Inflammatory macrophage treated with lipopolysaccharide for 4 hours (primary cell): ENCODE results near the gene PPP1R13L.
"Not testable (repeated sequence)": the region's sequence is repeated elsewhere in the genome, so short reads cannot be mapped to it uniquely, and the experiment has no call there.

Source experiments
- DNase-seq: peaks from one replicate; pipeline ENCODE4 v3.0.0-alpha.2; 2020

The PPP1R13L gene

DNA sequence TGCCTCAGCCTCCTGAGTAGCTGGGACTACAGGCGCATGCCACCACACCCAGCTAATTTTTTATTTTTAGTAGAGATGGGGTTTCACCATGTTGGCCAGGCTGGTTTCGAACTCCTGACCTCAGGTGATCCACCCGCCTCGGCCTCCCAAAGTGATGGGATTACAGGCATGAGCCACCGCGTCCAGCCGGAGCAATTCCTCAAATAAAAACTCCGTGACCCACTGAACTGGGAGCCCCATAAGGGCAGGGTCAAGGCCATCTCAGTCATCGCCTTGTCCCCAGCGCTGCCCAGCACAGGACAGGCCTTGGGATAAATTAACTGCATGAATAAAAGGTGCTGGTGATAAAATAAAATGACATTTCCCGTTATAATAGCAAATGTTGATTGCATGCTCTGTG, 25.0 kb upstream of the PPP1R13L start:
- DNase-seq: not testable (repeated sequence)

DNA sequence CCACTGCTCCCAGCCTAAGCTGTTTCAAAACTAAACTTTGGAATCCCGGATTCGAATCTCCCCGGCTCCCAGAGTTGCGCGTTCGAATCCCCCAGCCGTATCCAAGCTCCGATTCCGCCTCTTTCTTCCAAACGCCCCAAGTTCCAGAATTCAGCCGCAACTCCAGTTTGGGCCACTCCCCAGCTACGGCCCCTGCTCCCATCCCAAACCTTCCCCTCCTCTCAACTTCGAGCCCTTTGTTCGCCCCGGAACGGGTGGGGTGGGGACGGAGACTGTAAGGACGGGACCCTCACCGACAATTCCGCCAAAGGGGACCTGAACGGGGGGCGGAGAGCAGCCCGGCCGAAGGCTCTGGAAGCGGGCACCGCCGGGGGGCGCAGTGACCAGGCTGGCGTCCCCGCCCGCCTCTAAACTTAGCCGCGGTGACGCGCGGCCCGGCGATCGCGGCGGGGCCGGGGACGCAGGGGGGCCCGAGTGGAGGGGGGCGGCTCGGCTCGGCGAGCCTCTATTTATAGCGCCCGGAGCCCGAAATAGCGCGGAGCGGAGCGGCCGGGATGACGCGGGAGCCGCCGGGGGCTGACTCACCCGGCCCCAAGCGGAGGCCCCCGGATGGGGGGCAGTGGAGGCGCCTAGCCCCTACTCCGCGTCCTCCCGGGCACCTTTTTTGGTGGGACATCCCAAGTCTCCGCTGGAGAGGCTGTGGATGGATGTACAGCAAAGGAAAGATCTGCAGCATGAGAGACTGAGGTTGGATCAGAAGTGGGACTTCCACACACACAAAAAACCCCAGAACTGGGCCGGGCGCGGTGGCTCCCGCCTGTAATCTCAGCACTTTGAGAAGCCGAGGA, 23.7 kb upstream of the PPP1R13L start:
- DNase-seq: no peak

DNA sequence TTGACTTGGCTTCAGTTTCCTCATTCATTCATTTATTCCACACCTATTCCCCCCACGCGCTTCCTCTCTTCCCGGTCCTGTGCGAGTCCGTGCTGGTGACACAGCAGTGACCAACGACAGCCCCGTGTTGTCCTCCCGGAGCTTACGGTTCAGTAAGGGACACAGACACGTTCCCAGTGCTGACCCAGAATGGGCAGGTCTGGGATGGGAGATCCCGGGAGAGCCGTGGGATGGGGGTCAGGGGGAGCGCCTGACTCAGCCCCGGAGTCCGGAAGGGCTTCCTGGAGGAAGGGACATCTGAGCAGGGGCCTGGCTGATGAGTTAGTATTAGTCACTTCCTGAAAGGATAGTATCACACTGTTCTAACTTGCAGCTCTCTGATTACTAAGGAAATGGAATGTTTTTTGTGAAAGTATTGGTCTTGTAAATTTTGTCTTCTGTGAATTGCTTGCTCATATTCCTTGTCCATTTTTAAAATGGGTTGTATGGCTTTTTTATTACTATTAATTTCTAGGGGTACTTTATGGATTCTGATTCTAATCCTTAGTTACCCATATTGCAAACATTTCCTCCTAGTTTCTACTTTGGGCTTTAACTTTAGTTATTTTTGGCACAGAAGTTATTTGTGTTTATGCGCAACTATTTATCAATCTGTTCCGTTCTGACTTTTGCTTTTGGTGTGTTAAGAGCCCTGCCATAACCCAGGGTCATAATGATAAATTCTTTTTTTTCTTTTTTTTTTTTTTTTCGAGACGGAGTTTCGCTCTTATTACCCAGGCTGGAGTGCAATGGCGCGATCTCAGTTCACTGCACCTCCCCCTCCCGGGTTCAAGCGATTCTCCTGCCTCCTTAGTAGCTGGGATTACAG, 19.6 kb upstream of the PPP1R13L start:
- DNase-seq: peak; percentile 93

DNA sequence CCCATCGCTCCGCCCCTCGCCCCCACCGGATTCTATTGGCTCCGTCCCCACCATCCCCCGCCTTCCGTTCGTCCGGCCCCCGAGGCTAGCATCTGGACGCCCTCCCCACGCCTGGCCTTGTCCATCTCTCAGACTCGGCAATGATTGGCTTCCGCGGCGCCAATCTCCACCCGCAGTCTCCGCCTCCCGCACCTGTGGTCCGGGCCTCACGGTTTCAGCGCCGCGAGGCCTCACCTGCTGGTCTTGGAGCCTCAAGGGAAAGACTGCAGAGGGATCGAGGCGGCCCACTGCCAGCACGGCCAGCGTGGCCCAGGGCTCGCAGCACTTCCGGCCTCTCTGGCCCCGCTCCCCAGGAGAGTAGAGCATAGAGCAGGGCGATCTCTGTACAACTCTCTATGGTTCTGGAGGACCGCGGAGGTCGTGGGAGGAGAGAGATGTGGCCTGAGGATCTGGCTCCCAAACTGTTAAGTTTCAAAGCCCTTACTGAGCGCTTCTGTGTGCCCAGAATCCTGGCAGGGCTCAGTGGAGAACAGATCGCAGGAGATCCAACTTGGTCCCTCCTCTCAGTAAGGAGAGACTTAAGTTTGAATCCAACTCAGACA, 18.8 kb upstream of the PPP1R13L start, which contains the start of gene ERCC1:
ERCC1 (minus strand) TSS at position 329 of the 602 bp plus-strand sequence. CDS start 543 bp downstream, outside the sequence.
- peak; percentile 90 for DNase-seq

DNA sequence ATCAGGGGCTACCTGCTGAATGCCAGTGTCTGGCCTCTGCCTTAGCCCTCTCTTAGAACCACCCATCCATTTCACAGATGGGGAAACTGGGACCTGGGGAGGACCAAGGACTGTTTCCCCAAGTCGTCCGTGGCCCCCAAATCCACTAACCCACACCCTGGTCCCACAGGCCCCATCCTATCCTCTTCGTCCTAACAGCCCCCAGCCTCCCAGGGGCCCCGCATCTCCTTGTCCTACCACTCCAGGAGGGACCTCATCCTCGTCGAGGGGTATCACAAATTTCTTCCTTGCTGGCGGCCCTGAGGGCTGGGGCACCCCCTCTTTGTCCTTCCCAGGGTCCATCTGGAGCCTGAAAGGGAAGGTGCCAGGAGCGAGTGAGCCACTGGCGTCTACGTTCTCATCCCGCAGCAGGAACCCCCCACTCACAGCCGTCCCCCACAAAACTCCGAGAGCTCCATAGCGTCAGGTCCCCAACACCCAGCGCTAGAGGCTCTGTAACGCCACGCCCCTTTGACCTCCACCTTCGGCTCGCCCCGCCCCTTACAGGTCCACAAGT, 18.2 kb upstream of the PPP1R13L start:
- DNase-seq: no peak

DNA sequence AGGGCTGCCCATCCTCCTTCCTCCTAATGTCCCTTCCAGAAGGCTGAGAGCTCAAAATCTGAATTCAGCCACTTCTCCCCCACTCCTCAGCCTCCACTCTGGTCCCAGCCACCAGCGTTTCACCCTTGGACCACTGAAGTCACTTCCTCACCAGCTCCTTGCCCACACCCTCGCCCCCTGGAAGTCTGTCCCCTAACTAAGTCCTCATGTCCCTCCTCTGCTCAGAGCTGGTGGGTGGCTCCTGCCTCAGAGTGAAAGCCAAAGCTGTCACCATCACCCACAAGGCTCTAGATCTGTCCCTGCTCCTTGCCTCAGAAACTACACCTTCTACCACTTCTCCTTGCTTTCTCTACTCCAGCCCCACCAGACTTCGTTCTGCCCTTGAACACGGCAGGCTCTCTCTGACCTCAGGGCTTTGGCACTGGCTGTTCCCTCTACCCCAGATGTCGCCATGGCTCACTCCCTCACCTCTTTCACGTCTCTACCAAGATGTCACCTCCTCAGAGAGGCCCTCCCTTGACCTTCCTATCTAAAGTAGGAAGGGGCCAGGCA, 17.2 kb upstream of the PPP1R13L start:
- no peak for DNase-seq

DNA sequence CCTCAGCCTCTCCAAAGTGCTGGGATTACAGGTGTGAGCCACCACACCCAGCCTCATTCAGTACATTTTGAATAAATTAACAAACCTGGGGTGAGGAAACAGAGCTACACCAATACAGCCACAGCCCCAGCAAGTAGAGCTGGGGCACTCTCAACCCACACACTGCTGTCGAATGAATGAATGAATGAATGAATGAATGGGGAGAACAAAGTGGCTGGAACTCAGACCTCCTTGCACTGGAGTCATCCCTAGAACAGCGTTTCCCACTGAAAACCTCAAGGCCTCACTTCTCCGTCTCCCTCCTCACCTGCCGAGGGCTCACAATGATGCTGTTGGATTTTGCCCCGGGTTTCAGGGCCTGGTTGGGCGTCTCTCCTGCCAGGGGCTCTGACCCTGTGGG, 16.0 kb upstream of the PPP1R13L start:
- no peak for DNase-seq

DNA sequence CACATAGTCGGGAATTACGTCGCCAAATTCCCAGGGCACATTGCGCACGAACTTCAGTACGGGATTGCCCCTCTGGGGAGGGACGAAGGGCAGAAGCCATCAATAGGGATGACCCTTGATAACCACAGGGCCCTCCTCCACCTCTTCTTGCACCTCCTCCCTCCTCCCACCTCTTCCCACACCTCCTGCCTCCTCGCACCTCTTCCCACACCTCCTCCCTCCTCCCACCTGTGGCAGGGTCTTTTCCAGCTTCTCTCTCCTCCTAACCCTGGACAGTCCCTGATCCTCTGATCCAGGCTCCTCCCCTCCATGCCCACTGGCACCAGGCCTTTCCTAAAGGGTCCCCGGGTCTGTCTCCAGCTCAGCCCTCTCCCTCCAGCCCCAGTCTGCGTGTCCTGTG, 15.5 kb upstream of the PPP1R13L start:
- no peak for DNase-seq

DNA sequence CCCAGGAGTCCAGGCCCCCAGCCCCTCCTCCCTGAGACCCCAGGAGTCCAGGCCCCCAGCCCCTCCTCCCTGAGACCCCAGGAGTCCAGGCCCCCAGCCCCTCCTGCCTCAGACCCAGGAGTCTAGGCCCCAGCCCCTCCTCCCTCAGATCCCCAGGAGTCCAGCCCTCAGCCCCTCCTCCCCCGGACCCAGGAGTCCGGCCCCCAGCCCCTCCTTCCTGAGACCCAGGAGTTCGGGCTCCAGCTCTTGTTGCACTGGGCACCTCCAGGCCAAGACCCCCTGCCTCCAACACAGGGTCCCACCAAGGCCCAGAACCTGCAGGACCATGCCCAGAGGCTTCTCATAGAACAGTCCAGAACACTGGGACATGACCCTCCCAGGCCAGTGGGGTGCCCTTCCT, 15.0 kb upstream of the PPP1R13L start:
- no peak for DNase-seq

DNA sequence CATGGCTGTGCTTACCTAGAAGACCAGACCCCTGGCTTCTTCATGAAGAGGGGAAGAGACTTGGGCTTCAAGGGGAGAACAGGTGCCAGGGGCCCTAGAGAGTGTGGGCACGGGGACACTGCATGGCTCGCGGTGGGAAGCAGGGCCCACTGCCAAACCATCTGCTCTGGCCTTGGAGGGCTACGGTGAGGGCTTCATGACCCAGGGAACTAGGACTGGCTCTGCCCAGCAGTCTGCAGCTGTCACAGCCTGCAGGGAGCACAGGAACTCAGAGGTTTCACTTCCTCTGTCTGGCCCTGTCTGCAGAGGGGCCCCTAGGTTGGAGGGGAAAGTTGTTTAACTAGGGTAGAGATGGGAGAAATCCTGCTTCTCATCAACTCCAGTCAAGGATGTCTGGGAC, 14.5 kb upstream of the PPP1R13L start:
- peak; percentile 86 for DNase-seq

DNA sequence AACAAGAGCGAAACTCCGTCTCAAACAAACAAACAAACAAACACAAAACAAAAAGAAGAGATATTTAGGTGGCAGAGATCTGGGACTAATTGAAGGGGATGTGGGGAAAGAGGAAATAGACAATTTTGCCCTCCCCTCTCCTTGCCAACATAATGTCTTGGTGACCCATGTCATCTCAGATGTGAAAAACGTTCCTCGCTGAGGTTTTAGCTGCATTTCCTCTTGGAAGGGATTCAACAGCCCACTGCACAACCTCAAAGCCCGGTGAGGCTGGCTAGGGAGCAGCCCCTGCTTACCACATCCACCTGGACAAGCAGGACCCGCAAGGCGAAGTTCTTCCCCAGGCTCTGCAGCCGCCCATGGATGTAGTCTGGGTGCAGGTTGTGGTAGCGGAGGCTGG, 13.9 kb upstream of the PPP1R13L start:
- DNase-seq: no peak

DNA sequence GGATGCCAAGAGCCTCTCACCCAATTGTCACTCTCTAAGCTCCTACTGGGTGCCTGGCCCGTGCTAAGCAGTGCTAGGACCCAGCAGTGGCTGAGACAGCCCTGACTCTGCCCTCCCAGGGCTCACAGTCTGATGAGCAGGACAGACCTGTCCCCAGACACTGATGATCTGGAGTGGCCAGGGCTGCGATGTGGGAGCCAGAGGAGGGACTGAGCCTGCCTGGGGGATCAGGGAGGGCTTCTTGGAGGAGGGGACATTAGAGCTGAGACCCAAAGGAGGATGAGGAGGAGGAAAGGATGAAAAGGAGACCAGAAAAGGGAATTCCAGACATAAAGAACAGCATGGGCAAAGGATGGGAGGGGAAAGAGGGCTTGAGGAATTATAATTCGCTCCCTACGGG, 12.3 kb upstream of the PPP1R13L start:
- DNase-seq: no peak

DNA sequence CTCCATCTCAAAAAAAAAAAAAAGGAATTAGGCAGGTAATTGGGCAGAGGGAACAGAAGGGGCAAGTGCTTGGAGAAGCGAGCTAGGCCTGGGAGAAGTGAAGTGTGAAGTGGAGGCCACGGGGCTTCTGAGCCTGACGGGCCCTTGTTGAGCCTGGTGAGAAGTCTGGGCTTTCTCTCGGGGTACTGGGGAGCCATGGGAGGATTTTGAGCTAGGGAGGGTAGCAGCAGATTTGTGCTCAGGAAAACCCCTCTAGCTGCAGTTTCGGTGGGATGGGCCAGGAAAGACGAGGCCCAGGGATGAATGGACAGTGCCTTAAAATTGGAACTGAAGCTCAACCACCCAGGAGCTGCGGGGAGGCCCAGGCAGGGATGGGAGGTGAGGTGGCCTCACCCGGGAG, 9.6 kb upstream of the PPP1R13L start:
- no peak for DNase-seq

DNA sequence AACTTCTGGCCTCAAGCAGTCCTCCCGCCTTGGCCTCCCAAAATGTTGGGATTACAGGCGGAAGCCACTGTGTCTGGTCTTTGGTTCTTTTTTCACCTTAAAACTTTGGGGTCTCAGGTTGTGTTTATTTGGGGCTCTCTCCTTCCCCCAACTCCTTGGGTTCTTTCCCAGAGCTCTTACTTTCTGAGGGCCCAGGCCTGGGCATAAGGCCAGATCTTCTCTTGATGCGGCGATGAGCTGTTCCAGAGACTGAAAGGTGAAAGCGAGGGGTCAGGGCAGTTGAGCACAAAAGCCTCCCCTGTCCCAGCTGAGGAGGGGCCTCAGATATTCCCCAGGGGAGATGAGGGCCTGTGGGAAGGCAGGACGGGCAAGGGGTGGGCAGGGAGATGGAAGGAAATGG, 8.6 kb upstream of the PPP1R13L start:
- no peak for DNase-seq

DNA sequence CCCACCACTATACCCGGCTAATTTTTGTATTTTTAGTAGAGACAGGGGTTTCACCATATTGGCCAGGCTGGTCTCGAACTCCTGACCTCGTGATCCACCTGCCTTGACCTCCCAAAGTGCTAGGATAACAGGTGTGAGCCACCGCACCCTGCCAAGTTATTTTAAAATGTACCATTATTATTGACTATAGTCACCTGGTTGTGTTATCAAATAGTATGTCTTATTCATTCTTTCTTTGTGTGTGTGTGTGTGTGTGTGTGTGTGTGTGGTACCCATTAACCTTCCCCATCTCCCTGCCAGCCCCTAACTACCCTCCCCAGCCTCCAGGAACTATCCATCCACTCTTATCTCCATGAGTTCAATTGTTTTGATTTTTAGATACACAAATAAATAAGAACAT, 5.5 kb upstream of the PPP1R13L start:
- not testable (repeated sequence) for DNase-seq

DNA sequence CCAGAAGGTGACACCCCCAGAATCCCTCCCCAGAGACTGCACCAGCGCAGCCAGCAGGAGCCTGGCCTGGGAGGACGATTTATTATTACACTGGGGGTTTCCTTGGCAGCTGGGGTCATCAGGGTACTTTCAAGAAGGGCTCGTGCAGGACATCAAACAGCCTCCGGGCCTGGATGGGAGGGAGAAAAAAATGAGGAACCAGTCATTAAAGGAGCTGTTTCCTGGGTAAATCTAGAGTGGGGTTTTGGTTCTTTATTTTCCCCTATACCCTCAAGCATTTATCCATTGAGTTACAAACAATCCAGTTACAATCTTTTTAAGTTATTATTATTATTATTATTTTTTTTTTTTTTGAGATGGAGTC, 4.7 kb upstream of the PPP1R13L start:
- DNase-seq: peak; percentile 21

DNA sequence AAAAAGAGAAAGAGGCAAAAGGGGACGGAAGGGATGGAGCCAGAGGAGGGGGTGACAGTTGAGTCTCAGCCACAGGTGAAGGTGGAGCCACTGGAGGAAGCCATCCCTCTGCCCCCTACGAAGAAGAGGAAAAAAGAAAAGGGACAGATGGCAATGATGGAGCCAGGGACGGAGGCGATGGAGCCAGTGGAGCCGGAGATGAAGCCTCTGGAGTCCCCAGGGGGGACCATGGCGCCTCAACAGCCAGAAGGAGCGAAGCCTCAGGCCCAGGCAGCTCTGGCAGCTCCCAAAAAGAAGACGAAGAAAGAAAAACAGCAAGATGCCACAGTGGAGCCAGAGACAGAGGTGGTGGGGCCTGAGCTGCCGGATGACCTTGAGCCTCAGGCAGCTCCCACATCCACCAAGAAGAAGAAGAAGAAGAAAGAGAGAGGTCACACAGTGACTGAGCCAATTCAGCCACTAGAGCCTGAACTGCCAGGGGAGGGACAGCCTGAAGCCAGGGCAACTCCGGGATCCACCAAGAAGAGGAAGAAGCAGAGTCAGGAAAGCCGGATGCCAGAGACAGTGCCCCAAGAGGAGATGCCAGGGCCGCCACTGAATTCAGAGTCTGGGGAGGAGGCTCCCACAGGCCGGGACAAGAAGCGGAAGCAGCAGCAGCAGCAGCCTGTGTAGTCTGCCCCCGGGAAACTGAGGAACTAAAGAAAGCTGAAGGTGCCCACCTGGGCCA, 4.1 kb upstream of the PPP1R13L start:
- DNase-seq: no peak

DNA sequence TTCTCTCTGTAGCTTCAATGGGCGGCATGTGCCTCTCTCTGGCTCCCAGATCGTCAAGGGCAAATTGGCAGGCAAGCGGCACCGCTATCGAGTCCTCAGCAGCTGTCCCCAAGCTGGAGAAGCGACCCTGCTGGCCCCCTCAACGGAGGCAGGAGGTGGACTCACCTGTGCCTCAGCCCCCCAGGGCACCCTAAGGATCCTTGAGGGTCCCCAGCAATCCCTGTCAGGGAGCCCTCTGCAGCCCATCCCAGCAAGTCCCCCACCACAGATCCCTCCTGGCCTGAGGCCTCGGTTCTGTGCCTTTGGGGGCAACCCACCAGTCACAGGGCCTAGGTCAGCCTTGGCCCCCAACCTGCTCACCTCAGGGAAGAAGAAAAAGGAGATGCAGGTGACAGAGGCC, 3.3 kb upstream of the PPP1R13L start:
- DNase-seq: no peak

DNA sequence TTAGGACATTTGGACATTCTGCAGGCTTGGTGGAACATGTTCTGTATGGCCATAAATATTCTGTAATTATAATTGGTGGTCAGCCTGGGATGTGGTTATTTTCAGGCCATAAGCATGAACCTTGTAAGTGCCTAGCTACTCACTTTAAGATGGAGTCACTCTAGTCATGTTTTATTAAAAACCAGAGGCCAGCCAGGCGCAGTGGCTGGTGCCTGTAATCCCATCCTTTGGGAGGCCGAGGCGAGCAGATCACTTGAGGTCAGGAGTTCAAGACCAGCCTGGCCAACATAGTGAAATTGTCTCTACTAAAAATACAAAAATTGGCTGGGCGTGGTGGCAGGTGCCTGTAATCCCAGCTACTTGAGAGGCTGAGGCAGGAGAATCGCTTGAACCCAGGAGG, 2.7 kb upstream of the PPP1R13L start:
- not testable (repeated sequence) for DNase-seq

DNA sequence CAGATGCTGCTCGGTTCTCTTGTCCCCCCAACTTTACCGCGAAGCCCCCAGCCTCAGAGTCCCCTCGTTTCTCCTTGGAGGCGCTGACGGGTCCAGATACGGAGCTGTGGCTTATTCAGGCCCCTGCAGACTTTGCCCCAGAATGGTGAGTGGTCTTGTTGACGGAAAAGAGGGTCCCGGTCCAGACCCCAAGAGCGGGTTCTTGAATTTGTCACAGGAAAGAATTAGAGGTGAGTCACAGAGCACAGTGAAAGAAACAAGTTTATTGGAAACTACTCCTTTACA, 2.2 kb upstream of the PPP1R13L start:
- DNase-seq: no peak

DNA sequence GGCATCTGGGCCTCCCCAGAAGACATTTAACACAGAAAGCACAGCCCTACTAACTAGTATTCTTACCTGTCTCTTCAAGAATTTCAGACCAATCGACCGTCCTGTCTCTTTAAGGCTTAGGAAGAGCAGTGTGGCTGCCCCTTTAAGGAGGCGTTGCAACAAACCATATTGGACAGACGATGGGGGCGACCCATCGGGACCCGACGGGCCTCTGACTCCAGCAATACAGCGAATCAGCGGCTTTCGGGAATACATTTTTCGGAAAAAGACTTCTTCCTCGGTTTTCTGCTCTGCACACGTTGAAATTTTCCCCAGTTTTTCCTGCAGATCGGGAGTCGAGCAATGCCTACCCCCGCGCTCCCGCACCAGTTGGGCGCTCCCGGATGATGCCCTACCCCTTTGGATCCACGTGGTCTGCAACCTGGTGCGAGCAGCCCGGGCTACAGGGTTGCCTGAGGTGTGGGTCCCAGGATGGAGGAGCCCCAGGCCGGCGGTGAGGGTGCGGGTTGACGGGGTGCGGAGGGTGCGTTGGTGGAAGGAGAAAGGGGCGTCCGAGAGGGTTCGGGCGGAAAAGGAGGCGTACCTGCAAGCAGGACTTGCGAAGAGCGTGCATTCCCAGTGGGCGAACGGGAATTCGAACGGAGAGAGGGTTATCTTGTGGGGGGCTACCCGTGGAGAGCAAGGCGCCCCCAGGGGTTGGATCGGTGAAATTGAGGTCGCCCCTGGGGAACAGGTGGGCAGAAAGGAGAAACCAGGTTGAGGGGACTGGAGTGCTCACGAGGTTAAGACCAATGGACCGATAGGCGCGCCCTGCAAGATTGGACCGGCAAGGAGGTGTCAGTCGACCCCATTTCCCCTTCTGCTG, 1.6 kb upstream of the PPP1R13L start, which contains the start of gene POLR1G:
POLR1G (plus strand) TSS at position 419 of the 865 bp plus-strand sequence; CDS start at position 472, 53 bp downstream.
- peak; percentile 80 for DNase-seq
